IMR-90 (cell line): Measurements from ENCODE around the gene SESN1. TPM values are rescaled to one million over a fixed set of nuclear protein-coding genes. Genes with fewer than 3 reads are reported as not detected.

Experiments used
- ATAC-seq: fragments of 200-7000 bp; cut with Tn5 transposase; 2 replicates; pipeline ENCODE4 v1.9.1; 2020; ENCODE audit warnings: low read depth, mild to moderate bottlenecking, moderate library complexity
- BruUV-seq: library from RNA; stranded (reverse); fragments of 400-500 nt; replicated peaks from 2 replicates; lab custom pipeline; 2021; lab: Mats Ljungman, UMichigan
- CTCF ChIA-PET: fragments of 300-600 bp; formaldehyde crosslinking; extraction: SDS; loops from one replicate; lab custom pipeline; 2021; ENCODE audit warnings: antibody characterized with exemption; lab: Yijun Ruan, JAX
- POLR2A ChIA-PET: fragments of 300-600 bp; sonication (Branson Sonifier 250); formaldehyde crosslinking; loops from one replicate; lab custom pipeline; 2022; ENCODE audit warnings: antibody characterized with exemption; ENCODE audit not compliant: unreplicated experiment; lab: Charles Lee
- DNase-seq: peaks from one replicate; pipeline ENCODE4 v3.0.0; 2013
- H2AFZ ChIP-seq: replicated peaks from 2 replicates; pipeline ENCODE3; 2013; ENCODE audit warnings: low read length, mild to moderate bottlenecking; ENCODE audit not compliant: poor library complexity
- H2AK5ac ChIP-seq: 2 replicates; pipeline ENCODE4 v1.6.1; 2013; ENCODE audit warnings: low read depth, low read length, inconsistent platforms
- H2AK9ac ChIP-seq: replicated peaks from 2 replicates; pipeline ENCODE3; 2013; ENCODE audit warnings: mild to moderate bottlenecking, low read depth, low read length, moderate library complexity; ENCODE audit not compliant: poor library complexity
- H2BK120ac ChIP-seq: 2 replicates; pipeline ENCODE4 v1.6.1; 2013; ENCODE audit warnings: low read depth, low read length, inconsistent platforms
- H2BK15ac ChIP-seq: 3 replicates; pipeline ENCODE4 v1.6.1; 2013; ENCODE audit warnings: low read depth, low read length, inconsistent platforms
- H2BK20ac ChIP-seq: 2 replicates; pipeline ENCODE4 v1.6.1; 2013; ENCODE audit warnings: low read depth, mild to moderate bottlenecking, inconsistent platforms, low read length, moderate library complexity
- H2BK5ac ChIP-seq: 2 replicates; pipeline ENCODE4 v1.6.1; 2013; ENCODE audit warnings: mild to moderate bottlenecking, low read depth, low read length, inconsistent platforms; ENCODE audit not compliant: poor library complexity, severe bottlenecking
- H3K14ac ChIP-seq: replicated peaks from 2 replicates; pipeline ENCODE4 v1.6.1; 2013; ENCODE audit warnings: low read depth, low read length, inconsistent platforms
- H3K18ac ChIP-seq: 2 replicates; pipeline ENCODE4 v1.6.1; 2013; ENCODE audit warnings: low read depth, low read length, control low read depth
- H3K23ac ChIP-seq: 2 replicates; pipeline ENCODE4 v1.6.1; 2013; ENCODE audit warnings: low read depth, low read length, inconsistent platforms
- H3K27ac ChIP-seq: 2 replicates; pipeline ENCODE4 v1.5.1; 2013; ENCODE audit warnings: mild to moderate bottlenecking, control low read depth, low read length; ENCODE audit not compliant: insufficient read depth
- H3K27me3 ChIP-seq: 2 replicates; pipeline ENCODE4 v1.6.1; 2013; ENCODE audit warnings: low read length; ENCODE audit not compliant: control insufficient read depth, insufficient read depth
- H3K36me3 ChIP-seq: 2 replicates; pipeline ENCODE4 v1.6.1; 2013; ENCODE audit warnings: low read length, mixed read lengths; ENCODE audit not compliant: control insufficient read depth, insufficient read depth
- H3K4ac ChIP-seq: 2 replicates; pipeline ENCODE4 v1.6.1; 2013; ENCODE audit warnings: low read depth, low read length, inconsistent platforms
- H3K4me1 ChIP-seq: 2 replicates; pipeline ENCODE4 v1.6.1; 2013; ENCODE audit warnings: low read length, mixed read lengths; ENCODE audit not compliant: control insufficient read depth, insufficient read depth
- H3K4me2 ChIP-seq: 2 replicates; pipeline ENCODE4 v1.6.1; 2013; ENCODE audit warnings: low read depth, mild to moderate bottlenecking, control low read depth, low read length, moderate library complexity
- H3K4me3 ChIP-seq: 2 replicates; pipeline ENCODE4 v1.5.1; 2013; ENCODE audit warnings: low read depth, mild to moderate bottlenecking, control low read depth, low read length, moderate library complexity; ENCODE audit not compliant: insufficient read depth
- H3K56ac ChIP-seq: 2 replicates; pipeline ENCODE4 v1.6.1; 2013; ENCODE audit warnings: low read length, inconsistent platforms; ENCODE audit not compliant: insufficient read depth; ENCODE audit errors: extremely low read depth
- H3K79me1 ChIP-seq, 2 experiments: 2 replicates each; pipeline ENCODE4 v1.6.1; 2013; ENCODE audit warnings: low read length in 2 of 2, inconsistent platforms in 1 of 2, low read depth in 1 of 2
- H3K9ac ChIP-seq: 2 replicates; pipeline ENCODE4 v1.6.1; 2013; ENCODE audit warnings: low read depth, low read length, control low read depth
- H3K9me1 ChIP-seq: 2 replicates; pipeline ENCODE4 v1.6.1; 2013; ENCODE audit warnings: low read length, inconsistent platforms; ENCODE audit not compliant: insufficient read depth
- H3K9me3 ChIP-seq: 2 replicates; pipeline ENCODE4 v1.6.1; 2013; ENCODE audit warnings: low read length; ENCODE audit not compliant: control insufficient read depth, insufficient read depth
- H4K20me1 ChIP-seq: 2 replicates; pipeline ENCODE4 v1.6.1; 2013; ENCODE audit warnings: low read length, inconsistent platforms; ENCODE audit not compliant: insufficient read depth
- H4K5ac ChIP-seq: 2 replicates; pipeline ENCODE4 v1.6.1; 2013; ENCODE audit warnings: mild to moderate bottlenecking, low read depth, low read length, control low read depth
- H4K8ac ChIP-seq, 2 experiments: 2 replicates each; pipeline ENCODE4 v1.6.1; 2013; ENCODE audit warnings: low read depth in 2 of 2, low read length in 2 of 2, control low read depth in 1 of 2, inconsistent platforms in 1 of 2
- H4K91ac ChIP-seq: 2 replicates; pipeline ENCODE4 v1.6.1; 2013; ENCODE audit warnings: low read depth, low read length, inconsistent platforms; ENCODE audit not compliant: insufficient read depth
- MAFK ChIP-seq: IDR thresholded peaks from 2 replicates; pipeline ENCODE4 v1.6.1; 2012; ENCODE audit warnings: low read depth, low read length, improper control_type of control experiment
- MAZ ChIP-seq: IDR thresholded peaks from 2 replicates; pipeline ENCODE4 v1.6.1; 2012; ENCODE audit warnings: low read depth, mild to moderate bottlenecking, low read length, improper control_type of control experiment, moderate library complexity, borderline replicate concordance
- MXI1 ChIP-seq: IDR thresholded peaks from 2 replicates; pipeline ENCODE4 v1.6.1; 2012; ENCODE audit warnings: low read depth, mild to moderate bottlenecking, low read length, moderate library complexity, borderline replicate concordance
- POLR2A ChIP-seq: IDR thresholded peaks from 2 replicates; pipeline ENCODE4 v1.6.1; 2012; ENCODE audit warnings: mild to moderate bottlenecking, low read depth, low read length
- RAD21 ChIP-seq: IDR thresholded peaks from 2 replicates; pipeline ENCODE4 v1.6.1; 2012; ENCODE audit warnings: low read length, improper control_type of control experiment
- RFX5 ChIP-seq: IDR thresholded peaks from 2 replicates; pipeline ENCODE4 v1.8.0; 2012; ENCODE audit warnings: low read depth, mild to moderate bottlenecking, low read length, moderate library complexity
- WGBS, 2 experiments: methylation state at CpG; one replicate each; pipeline versions ENCODE4 v1.1.5 to v1.1.7; 2013; ENCODE audit warnings: missing lambda C conversion rate in 2 of 2; ENCODE audit not compliant: insufficient read length in 1 of 2; ENCODE audit errors: extremely low coverage in 2 of 2; 5-methylcytosine and 5-hydroxymethylcytosine counted together
- dilution Hi-C: fragments of 300-500 bp; cut with HindIII; formaldehyde crosslinking; loops from one replicate; pipeline ENCODE4 v1.14.3; 2018; ENCODE audit warnings: low sequenced_read_pairs; ENCODE audit not compliant: unreplicated experiment
- in situ Hi-C: fragments of 300-500 bp; cut with MboI; formaldehyde crosslinking; loops from 3 replicates; pipeline ENCODE4 v1.14.3; 2019; ENCODE audit warnings: low sequenced_read_pairs, inconsistent platforms, mixed read lengths
- intact Hi-C: fragments of 100-400 bp; cut with micrococcal nuclease; formaldehyde crosslinking; loops from 2 replicates; pipeline ENCODE4 v1.10.0; 2022
- polyA plus RNA-seq, 3 experiments: library from polyadenylated mRNA; depleted of rRNA; stranded (reverse); fragments of >200 nt; gene quantifications; 2 replicates each; pipeline ENCODE4 v1.2.3, GENCODE V29; 2012; ENCODE audit warnings: low replicate concordance in 1 of 3
- total RNA-seq: library from RNA; depleted of rRNA; stranded (reverse); fragments of >200 nt; gene quantifications from 2 replicates; pipeline ENCODE4 v1.2.3, GENCODE V29; 2012

Gene SESN1
- total and polyA plus RNA-seq, 2 of the 4 experiments (the other 2 are of a cell fraction): 9.7 to 16.7 TPM

- Histone ChIP-seq H3K4me1 (peaks cover 1% of the 10 kb centered on the region; the same call in 1 of the 2 replicates), H4K8ac (no peak overlapping the region), H2BK5ac (no peak overlapping the region), H3K4me3 (no peak overlapping the region), H4K20me1 (no peaks in the 10 kb centered on the region), H3K79me1 (no peaks in the 10 kb centered on the region), H2AFZ (no peak overlapping the region), H3K9ac (no peak overlapping the region), H3K56ac (no peak overlapping the region), H2BK20ac (no peak overlapping the region), H3K4me2 (no peak overlapping the region), H2AK9ac (no peak overlapping the region), H3K23ac (no peak overlapping the region; the same call in 1 of the 2 replicates), H3K14ac (no peak overlapping the region), H2AK5ac (no peak overlapping the region), H3K27me3 (no peaks in the 10 kb centered on the region), H3K4ac (no peak overlapping the region), H3K27ac (no peak overlapping the region), H4K91ac (no peak overlapping the region), H2BK120ac (no peak overlapping the region), H2BK15ac (no peak overlapping the region), H3K9me1 (peaks cover 5% of the 10 kb centered on the region; the same call in 1 of the 2 replicates), H3K18ac (no peak overlapping the region), H3K9me3 (no peaks in the 10 kb centered on the region), H4K5ac (no peak overlapping the region), H3K36me3 (no peaks in the 10 kb centered on the region)
- in situ Hi-C loops: no loop called here
- no CpG with 5 or more reads among the region's 1 CpG for WGBS, 2 experiments
- ATAC-seq (no peak), DNase-seq (no peak)
- CTCF ChIA-PET: interaction anchor here (0.6 kb wide), 1 partner anchor 14 kb away, joined by 4 read pairs; no protein-coding TSS in a partner anchor
- no TSS peak for BruUV-seq
- intact Hi-C loops: loop anchor here (5.0 kb wide), 1 partner anchor 38 kb away; no protein-coding TSS in a partner anchor
- POLR2A ChIA-PET: no interaction called here
- dilution Hi-C loops: loop anchor here (25.0 kb wide), 1 partner anchor 513 kb away; no protein-coding TSS in a partner anchor
- TF ChIP-seq POLR2A (no peak), RFX5 (no peak), MAZ (no peak), RAD21 (no peak), MXI1 (no peak), MAFK (no peak)
Observed at GRCh38 chr6:109050447-109051102, 44.1 kb downstream of the SESN1 start.
